Pons (tissue), 1 donor: ENCODE results near the gene NEU4.
"Not testable (repeated sequence)": the region's sequence is repeated elsewhere in the genome, so short reads cannot be mapped to it uniquely, and the experiment has no call there.

Experiments
- DNase-seq: peaks from one replicate; pipeline ENCODE4 v3.0.0-alpha.2; 2016; ENCODE audit warnings: low spot score

Gene NEU4

DNA sequence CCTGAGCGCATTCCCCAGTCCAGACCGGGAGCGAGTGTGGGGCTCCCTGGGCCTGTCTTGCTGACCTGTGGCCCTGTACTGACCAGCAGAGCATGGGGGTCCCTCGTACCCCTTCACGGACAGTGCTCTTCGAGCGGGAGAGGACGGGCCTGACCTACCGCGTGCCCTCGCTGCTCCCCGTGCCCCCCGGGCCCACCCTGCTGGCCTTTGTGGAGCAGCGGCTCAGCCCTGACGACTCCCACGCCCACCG is 5.3 kb downstream of the NEU4 start:
- no peak for DNase-seq

DNA sequence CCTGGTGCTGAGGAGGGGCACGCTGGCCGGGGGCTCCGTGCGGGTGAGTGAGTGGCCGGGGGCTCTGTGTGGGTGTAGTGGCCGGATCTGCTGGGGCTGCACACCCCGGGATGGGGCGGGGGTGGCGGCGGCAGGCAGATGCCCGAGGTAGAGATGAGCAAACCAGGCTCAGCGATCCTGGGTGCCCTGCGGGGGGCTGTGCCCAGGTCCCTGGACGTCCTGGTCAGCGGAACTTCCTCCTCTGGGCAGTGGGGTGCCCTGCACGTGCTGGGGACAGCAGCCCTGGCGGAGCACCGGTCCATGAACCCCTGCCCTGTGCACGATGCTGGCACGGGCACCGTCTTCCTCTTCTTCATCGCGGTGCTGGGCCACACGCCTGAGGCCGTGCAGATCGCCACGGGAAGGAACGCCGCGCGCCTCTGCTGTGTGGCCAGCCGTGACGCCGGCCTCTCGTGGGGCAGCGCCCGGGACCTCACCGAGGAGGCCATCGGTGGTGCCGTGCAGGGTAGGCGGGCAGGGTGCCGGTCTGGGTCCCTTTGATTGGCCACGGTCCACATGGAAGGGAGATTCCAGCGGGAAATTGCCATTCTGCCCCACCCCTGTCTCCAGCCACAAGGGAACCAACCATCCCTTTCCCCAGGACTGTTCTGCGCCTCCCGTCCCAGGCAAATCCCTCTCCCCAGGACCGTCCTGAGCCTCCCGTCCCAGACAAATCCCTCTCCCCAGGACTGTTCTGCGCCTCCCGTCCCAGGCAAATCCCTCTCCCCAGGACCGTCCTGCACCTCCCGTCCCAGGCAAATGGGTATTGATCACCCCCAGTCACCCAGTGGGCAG is 5.9 kb downstream of the NEU4 start:
- no peak for DNase-seq

DNA sequence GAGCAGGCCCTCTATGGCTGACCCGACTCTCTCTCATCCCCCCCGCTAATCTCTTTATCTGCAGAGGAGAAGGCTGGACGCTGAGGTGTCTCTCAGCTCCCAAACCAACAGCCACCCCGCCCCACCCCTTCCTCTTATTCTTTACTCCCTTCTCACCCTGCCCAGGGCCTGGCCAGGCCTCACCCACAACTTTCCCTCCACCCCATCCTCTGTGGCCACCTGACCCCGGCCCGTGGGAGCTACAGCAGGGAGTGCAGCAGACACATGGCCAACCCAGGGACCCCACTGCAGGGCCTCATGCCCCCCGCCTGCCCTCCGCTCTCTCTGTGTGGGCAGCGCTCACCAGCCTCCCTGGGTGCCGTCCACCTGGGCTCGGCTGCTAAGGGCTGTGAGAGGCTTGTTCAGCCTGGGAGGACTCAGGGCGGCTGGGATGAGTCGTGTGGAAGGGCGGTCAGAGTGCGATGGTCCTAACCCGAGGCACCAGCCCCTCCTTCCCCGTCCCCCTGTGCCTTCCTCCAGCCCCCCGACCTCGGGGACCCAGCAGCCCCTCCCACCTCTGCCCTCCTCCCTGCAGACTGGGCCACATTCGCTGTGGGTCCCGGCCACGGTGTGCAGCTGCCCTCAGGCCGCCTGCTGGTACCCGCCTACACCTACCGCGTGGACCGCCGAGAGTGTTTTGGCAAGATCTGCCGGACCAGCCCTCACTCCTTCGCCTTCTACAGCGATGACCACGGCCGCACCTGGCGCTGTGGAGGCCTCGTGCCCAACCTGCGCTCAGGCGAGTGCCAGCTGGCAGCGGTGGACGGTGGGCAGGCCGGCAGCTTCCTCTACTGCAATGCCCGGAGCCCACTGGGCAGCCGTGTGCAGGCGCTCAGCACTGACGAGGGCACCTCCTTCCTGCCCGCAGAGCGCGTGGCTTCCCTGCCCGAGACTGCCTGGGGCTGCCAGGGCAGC is 6.8 kb downstream of the NEU4 start:
- no peak for DNase-seq

DNA sequence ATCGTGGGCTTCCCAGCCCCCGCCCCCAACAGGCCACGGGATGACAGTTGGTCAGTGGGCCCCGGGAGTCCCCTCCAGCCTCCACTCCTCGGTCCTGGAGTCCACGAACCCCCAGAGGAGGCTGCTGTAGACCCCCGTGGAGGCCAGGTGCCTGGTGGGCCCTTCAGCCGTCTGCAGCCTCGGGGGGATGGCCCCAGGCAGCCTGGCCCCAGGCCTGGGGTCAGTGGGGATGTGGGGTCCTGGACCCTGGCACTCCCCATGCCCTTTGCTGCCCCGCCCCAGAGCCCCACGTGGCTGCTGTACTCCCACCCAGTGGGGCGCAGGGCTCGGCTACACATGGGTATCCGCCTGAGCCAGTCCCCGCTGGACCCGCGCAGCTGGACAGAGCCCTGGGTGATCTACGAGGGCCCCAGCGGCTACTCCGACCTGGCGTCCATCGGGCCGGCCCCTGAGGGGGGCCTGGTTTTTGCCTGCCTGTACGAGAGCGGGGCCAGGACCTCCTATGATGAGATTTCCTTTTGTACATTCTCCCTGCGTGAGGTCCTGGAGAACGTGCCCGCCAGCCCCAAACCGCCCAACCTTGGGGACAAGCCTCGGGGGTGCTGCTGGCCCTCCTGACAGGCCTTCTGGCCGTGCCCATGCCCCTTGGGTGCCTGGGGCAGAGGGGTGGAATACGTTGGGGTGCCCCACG is 7.6 kb downstream of the NEU4 start:
- no peak for DNase-seq

DNA sequence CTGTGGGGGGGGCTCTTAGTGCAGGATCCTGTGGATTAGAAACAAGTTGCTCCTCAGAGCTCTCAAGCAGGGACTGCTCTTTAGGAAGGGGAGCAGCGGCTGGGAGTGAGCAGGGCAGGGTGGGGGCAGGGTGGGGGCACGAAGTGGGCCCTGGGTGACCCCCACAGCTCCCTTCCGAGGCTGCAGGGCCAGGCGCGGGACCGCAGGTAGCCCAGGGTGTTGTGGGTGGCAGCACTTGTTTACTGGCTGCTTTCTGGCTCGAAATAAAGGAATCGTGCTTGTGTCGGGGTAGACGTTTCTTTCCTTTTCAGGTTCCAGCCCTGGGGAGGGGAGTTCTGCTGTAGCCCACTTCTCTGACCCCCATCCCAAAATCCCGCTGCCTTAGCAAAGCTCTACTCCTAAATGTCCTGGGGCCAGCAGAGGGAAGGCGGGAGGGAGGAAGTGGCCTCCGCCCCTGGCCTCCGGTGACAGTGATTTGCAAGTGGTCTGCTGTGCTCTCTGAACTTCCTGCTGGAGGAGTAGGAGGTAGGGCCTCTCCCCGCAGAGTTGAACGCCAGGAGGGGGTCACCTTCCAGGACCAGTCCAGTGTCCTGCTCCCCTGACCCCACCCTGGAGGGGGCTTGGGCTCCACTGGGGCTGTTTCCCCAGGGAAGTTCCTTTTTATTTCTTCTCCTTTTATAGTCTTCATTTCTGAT is 8.3 kb downstream of the NEU4 start:
- no peak for DNase-seq

DNA sequence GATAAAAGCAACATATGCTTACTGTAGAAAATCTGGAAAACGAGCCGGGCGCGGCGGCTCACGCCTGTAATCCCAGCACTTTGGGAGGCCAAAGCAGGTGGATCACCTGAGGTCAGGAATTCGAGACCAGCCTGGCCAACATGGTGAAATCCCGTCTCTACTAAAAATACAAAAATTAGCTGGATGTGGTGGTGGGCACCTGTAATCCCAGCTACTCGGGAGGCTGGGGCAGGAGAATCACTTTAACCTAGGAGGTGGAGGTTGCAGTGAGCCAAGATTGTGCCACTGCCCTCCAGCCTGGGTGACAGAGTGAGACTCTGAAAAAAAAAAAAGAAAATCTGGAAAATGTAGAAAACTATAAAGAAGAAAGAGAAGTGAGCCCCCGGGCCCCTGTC is 8.8 kb downstream of the NEU4 start:
- DNase-seq = not testable (repeated sequence)

DNA sequence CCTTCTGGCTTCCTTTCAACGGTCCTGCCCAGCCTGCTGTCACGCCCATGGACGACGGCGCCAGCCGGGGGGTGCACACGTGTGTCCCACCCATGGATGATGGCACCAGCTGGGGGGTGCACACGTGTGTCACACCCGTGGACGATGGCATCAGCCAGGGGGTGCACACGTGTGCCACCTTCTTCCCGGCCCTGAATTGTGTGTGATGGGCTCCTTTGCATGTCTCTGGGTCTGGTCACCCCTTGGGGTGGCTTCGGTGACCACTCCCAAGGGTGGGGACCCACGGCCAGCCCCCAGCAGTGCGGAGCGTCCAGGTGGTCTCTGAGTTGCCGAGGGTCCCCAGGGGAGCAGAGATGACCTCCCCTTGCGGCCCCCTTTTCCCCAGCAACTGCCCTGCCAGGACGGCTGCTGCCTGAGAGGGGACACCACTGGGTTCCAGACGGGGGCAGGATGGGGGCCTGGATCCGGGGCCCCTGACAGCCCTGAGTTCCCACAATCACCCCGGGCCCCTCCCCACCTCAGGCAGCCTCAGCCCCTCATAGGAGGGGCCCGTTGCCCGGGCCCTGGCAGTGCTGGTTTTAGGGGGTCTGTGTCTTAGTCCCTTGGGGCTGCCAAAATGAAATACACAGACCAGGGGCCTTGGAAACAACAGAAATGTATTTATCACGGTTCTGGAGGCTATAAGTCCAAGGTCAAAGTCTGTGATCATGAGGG is 9.4 kb downstream of the NEU4 start:
- DNase-seq = no peak

DNA sequence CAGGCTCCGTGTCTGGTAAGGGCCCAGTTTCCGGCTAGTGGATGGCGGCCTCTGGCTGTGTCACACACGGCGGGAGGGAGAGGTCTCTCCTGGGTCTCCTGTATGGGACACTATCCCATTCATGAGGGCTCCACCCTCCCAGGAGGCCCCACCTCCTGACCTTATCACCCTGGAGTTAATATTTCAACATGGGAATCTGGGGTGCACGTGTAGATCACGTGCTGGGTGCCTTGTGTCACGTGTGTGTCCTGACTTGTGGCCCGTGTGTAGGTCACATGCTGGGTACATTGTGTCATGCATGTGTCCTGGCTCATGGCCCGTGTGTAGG is 9.9 kb downstream of the NEU4 start:
- no peak for DNase-seq

DNA sequence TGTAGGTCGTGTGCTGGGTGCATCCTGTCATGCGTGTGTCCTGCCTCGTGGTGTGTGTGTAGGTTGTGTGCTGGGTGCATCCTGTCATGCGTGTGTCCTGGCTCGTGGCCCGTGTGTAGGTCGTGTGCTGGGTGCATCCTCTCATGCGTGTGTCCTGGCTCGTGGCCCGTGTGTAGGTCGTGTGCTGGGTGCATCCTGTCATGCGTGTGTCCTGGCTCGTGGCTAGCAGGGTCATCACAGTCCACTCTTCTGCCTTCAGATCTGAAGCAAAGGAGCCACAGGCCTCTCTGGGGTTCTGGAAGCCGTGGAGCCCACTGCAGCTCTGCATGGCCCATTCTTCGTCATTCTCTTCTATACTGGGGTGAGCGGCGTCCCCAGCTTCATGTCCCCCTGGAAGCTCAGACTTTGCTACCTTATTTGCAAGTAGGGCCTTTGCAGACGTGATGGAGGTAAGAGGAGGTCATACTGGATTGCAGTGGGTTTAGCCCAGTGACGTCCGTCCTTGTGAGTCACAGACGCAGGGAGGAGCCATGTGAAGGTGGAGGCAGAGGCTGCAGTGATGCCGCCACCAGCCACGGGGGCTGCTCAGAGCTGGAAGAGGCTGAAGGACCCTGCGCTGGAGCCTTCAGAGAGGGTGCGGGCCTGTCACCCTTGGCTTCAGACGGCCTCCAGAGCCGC is 11.1 kb downstream of the NEU4 start:
- DNase-seq = not testable (repeated sequence)

DNA sequence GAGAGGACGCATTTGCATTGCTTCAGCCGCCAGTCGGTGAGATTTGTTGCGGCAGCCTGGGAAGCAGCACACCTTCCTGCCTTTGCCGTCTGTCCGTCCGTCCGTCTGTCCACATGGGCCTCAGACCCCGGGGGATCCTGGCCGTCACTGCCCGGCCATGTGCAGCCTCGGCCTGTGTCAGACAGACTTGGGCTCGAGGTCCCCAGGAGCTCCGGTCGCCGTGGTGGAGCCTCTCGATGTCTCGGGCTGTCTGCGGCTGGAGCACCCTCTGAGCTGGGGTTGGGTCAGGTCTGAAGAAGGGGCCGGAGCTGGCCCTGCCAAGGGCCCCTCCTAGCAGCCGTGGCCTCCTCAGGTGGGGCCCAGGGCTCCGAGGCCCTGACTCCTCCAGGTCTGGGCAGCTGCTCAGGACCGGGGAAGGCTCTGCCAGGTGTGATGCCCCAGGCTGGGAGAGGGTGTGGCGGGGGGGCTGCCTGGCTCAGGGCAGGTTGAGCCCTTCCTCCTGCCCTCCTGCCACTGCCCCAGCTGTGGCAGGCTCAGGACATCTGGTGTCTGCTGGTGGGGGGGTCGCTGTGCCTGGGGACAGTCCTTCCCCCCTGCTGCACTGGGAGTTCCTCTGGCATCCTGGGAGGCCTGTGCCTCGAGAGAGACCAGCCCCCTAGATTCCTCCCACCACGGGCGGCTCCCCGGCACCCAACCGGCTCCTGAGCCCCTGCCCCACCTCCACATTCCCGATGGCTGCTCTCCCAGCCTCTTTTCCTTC is 11.8 kb downstream of the NEU4 start:
- DNase-seq = no peak

DNA sequence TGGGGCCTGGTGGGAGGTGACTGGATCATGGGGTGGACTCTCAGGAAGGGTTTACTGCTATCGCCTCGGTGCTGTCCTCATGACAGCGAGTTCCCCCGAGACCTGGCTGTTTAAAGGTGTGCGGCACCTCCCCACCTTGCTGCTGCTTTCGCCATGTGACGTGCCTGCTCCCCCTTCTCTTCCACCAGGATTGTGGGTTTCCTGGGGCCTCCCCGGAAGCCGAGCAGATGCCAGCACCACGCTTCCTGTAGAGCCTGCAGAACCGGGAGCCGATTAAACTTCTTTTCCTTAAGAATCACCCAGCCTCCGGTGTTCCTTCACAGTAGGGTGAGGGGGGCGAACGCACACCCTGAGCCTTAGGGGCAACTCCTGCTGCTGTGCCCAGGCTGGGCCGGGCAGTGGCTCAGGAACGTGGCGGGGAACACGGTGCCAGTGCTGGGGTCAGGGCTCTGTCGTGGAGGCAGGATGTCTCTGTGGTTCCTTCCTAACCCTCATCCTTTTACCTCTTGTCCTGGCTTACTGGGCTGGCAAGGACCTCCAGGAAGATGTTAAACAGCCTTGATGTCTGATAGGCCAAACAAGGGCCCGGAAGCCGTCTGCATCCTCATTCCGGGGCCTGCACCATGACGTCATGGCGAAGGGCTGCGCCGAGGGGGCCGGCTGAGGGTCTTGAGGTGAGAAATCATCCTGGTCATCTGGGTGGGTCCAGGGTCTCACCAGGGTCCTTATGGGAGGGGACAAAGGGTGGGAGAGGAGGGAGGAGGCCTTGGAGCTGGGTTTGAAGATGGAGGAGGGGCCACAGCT is 12.7 kb downstream of the NEU4 start:
- no peak for DNase-seq

DNA sequence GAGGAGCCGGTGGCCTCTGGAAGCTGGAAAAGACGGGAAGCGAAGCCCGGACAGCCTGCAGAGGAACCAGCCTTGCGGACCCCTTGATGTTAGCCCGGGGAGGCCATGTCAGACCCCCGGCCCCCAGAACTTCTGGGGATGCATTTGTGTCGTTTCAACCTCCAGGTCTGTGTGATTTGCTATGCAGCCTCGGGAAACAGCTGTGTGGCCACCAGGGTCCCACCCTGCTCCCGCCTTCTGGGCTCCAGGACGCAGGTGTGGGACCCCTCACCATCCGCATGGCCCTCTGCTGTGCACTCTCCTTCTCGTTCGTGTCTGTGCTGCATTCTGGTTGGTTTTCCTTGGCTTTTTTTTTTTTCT is 13.3 kb downstream of the NEU4 start:
- DNase-seq = no peak

DNA sequence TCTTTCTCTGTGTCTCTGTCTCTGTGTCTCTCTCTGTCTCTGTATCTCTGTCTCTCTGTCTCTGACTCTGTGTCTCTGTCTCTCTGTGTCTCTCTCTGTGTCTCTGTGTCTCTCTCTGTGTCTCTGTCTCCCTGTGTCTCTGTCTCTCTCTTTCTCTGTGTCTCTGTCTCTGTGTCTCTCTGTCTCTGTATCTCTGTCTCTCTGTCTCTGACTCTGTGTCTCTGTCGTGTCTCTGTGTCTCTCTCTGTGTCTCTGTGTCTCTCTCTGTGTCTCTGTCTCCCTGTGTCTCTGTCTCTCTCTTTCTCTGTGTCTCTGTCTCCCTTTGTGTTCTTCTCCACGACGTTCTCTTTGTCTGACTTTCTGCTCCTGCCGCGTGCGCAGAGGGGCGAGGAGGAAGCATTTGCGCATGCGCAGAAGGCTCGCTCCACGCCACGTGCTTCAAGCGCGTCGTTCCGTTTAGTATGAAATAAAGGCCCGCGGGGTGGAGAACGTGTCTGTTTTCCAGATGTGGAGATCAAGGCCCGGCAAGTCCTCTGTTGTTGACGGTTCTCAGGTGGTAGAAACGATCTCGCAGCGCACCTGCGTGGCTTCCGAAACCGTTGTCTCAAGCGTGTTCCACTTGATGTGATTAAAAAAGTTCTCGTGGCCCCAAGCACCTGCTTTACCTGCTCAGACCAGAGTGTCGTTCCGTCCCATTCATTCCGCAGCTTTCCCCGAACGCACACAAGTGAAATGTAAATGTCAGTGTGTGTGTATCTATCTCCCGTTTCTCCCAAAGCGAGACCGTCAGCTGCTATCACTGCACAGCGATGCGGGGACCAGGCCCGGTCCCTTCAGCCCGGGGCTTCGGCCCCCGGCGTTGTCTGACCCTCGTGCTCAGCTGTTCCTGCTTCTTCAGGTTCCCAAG is 14.8 kb downstream of the NEU4 start:
- DNase-seq = not testable (repeated sequence)

DNA sequence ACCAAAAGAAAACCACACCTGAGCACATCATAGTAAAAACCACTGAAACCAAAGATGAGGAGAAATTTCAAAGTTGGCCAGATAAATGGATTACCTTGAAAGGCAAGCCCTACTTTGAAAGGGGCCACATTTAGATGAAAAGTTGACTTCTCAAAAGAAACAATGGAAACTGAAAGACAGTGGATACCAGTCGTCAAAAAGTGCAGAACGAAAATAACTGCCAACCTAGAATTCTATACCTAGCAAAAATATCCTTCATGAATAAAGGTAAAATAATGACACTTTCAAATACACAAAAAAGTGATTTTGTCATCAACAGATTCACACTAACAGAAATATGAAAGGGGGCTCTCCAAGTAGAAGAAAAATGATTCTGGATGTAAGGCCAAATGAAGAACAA is 18.4 kb downstream of the NEU4 start:
- no peak for DNase-seq

DNA sequence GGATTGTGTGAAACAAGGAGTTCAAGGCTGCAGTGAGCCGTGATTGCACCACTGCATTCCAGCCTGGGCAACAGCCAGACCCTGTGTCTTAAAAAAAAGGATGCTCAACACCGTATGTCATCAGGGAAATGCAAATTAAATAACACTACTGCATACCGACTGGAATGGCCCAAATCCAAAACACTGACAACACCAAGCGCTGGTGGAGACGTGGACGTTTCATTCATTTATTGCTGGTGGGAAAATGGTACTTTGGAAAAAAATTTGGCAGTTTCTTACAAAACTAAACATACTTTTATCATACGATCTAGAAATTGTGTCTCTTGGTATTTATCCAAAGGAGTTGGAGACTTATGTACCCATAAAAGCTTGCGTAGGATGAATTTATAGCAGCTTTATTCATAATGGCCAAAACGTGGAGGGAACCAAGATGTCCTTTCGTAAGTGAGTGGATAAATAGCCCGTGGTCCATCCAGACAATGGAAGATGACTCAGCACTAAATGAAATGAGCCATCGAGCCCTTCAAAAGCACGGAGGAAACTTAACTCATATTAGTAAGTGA is 24.2 kb downstream of the NEU4 start:
- no peak for DNase-seq

DNA sequence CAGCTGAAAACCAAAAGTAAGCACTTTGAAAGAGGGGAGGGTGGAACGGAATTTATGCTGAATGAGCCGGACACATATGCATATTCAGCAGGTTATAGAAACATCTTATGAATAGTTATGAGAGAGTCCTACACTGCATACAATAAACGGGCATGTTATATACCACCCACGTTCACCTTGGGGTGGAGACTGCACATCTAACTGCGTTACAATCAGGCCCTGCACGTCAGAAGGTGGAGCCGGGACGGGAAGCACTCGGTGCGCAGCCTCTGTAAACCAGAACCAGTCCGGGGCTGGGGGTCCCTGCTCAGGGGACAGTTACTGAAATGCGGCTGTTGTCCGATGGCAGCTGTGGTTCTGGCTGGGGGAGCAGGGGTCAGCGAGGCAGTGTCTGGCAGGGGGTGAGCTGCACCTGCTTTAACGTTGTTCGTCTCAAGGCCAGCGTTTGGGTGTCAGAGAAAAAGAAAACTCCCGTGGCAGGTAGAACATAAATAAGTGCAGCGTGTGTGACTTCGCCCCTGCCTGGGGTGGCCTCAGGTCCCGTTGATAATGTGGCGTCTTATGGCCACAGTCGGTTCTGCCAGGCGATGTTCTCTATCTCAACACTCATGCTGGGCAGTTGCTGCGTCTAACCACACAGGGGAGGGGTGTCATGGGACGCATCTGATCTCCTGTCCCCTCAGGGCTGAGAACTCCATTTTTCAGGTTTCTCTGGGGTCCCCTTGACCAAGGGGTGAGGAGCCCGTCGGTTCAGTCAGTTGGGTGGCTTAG is 24.9 kb downstream of the NEU4 start:
- DNase-seq = not testable (repeated sequence)

DNA sequence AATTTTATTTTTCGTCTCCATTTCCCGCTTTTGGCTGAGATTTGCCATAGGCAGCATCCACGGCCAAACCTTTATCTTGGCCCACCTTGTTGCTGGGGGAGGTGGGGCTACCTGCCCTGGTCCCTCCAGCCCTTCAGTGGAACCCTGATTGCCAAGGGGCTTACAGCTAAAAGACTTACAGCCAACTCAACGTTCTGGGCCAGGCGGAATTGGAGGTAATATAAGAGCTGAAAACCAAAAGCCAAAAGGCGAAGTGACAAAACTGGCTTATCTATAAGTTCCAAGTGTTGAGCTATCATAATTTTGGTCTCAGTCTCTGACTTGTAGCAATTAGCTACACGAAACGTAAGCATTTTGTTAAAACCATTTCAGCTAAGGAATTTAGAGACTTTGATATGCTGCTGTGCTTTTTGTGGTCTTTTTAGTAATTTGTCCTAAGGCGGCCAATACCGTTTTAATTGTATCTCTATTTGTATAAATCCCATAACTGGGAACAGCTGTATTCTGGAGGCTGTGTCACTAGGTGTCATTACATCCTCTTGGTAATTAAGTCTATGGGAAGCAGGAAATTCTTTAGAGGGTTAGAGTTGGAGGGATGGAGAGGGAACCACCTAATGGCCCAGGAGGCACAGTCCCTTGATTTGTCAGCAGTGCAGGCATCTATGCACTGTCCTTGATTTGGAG is 25.7 kb downstream of the NEU4 start:
- DNase-seq = no peak
